ENCODE data around the gene ADGRG7.
"Not testable (repeated sequence)": the region's sequence is repeated elsewhere in the genome, so short reads cannot be mapped to it uniquely, and the experiment has no call there.

ADGRG7 gene, protein sequence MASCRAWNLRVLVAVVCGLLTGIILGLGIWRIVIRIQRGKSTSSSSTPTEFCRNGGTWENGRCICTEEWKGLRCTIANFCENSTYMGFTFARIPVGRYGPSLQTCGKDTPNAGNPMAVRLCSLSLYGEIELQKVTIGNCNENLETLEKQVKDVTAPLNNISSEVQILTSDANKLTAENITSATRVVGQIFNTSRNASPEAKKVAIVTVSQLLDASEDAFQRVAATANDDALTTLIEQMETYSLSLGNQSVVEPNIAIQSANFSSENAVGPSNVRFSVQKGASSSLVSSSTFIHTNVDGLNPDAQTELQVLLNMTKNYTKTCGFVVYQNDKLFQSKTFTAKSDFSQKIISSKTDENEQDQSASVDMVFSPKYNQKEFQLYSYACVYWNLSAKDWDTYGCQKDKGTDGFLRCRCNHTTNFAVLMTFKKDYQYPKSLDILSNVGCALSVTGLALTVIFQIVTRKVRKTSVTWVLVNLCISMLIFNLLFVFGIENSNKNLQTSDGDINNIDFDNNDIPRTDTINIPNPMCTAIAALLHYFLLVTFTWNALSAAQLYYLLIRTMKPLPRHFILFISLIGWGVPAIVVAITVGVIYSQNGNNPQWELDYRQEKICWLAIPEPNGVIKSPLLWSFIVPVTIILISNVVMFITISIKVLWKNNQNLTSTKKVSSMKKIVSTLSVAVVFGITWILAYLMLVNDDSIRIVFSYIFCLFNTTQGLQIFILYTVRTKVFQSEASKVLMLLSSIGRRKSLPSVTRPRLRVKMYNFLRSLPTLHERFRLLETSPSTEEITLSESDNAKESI

DNA sequence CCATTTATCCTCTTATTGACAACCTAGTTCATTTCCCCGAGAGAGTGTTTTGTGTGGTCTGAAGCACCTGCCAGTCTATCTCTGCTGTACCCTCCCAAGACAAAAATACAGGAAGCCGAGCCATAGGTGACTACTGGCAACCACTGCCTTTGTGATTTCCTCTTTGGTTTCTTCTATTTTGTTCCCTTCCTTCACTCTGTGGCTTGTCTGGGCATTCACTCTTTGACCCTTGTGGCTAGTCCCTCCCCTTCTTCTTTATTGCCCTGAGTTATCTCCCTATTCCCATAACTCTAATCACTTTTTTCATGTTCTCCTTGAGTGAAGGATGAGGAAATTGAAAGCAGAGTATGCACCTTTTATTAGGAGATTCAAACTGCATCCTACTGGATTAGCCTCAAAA, at the start of gene ADGRG7:
Gene ADGRG7, plus strand, starts transcription at position 297 of the 400 bp plus-strand sequence. CDS start 256 bp downstream, outside the sequence.
- no peak for DNase-seq

DNA sequence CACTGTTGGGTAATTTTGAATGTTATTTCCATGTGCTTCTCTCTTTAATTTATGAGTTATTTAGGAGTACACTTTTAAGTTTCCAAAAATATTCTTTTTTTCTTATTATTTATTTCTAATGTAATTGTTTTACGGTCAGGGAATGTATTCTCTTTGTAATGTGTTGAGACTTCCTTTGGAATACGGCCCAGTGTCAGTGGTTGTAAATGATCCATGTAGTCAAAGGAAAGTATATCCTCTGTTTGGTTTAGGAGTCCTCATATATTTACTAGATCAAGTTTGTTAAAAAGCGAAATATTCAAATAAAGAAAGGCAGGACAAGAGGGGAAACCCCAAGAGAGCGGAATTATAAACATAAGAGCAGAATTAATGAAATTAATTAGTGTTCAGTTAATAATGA, 49.0 kb upstream of the ADGRG7 start:
- DNase-seq, result no peak

DNA sequence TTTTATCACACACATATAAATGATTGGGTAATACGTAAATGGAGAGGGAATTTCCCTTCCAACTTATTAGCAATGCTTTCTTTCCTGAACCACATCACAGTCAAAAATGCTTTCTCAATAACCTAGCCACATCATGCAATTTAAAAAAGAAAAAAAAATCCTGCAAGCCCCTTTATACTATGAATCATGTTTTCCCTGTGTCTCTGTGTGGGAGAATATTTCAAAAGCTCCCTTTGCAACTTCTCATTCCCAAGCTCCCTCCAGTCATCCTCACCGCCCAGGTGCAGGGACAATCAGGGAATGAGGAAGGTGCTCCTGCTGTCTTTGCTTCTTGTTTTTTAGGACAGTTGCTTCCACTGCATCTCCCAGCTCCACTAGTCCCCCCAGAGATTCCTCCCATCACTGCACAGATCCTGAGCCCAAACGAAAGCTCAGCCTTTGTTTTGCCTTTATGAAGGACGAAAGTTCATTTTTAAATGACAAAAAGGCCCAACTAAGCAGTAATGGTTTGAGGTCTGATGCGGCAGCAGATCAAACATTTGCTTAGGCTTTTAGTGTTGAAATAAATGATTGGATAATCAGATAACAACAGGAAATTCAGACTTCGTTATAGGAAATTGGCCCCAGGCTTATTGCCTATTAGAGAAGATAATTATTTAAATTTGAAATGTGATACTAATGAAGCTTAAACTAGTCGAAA, 47.8 kb upstream of the ADGRG7 start:
- DNase-seq, result peak; percentile 89

DNA sequence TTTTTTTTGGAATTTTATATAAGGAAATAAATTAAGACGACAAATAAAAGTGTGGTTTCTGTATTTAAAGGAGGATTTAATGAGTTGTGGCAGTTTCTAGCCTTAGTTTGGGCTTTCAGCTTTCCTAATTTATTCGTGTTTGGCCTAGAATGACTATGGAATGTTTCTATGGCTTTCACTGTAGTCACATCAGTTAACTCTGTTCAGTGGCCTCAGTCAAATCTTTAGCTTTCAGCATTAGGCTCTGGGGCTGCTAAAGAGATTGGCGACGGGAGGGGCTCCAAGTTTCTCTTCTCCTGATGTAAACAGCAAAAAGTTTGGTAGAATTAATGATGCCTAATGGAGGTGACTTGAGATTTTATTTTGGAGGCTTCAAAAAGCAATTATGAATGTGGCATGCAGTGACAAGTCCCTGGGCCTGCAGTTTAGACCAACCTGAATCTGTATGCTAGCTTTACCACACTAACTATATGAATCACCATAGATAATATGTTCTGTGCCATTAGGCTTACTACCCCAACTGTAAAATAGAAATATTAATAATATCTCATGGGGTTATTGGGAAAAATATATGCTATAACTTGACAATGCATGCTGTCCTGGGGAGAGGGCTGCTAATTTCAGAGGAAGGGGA, 47.1 kb upstream of the ADGRG7 start:
- DNase-seq, result no peak

DNA sequence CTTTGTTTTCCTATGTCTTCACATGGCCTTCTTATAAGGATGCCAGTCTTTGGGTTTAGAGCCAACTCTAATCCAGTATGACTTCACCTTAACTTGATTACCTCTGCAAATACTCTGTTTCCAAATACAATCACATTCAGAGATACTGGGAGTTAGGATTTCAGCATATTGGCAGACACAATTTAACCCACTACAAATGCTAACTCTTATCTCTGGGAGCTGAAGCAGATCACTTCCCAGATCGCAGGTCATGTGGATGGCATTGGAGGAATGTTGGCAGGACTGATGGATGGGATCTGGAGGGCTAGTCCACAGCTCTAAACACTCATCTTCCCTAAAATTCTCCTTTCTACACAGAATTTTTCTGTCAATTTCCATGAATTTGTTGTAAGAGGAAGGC, 46.2 kb upstream of the ADGRG7 start:
- DNase-seq, result no peak

DNA sequence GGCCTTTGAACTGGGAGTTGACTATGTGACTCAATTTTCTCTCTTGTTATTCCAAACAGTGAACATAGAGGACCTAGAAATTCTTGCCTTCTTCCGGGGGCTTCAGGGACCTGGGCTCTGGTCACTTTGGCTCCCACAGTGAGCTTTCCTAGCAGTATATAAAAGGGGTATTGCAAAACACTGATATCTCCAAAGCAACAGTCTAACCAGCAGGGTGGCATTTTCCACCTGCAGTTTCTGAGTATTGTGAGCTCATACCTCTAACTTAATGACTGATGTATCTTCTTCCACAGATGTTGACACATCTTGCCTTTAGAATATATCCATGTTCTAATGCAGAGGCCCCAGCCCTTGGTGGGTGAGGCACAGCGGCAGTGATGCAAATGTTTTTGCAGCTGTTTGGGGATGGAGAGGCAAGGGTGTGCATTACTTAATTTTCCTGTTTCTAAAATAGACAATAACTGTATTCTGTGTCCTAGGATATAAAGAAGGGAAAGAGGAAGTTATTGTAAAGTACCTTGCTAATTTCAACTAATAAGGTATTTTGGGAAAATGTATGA, 45.7 kb upstream of the ADGRG7 start:
- DNase-seq, result peak; percentile 4

DNA sequence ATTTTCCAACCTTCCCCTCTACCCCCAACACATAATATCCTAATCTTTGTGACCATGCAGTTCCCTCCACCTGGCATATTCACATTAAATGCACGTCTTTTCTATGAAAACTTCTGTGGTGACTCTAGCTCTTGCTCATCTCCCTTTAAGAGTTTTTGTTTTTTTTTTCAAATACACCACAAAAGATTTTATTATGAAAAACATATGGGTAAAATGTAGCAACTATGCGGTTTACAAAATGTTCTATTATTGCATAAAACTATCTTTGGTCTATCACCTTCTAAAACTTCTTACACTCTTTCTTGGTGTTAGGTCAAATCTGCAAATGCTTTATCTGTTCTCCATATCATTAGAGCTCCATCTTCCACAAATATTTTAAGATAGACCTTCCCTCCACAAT, 38.6 kb upstream of the ADGRG7 start:
- no peak for DNase-seq

DNA sequence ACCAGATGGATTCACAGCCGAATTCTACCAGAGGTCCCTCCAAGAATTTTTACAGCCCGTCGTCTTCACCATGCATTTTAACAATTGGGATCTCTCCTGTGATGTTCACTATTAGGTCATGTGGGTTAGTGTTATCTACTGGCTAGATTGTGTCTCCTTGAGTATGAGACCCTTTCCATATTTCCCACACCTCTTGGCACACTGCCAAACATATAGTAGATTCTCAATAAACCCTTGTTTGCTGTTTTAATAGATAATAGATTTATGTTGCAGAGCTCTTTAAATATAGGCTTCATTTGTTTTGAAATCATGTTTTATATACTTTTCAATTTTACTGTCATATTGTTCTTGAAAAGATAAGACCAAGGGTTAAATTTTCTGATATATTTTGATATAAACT, 34.9 kb upstream of the ADGRG7 start:
- no peak for DNase-seq

DNA sequence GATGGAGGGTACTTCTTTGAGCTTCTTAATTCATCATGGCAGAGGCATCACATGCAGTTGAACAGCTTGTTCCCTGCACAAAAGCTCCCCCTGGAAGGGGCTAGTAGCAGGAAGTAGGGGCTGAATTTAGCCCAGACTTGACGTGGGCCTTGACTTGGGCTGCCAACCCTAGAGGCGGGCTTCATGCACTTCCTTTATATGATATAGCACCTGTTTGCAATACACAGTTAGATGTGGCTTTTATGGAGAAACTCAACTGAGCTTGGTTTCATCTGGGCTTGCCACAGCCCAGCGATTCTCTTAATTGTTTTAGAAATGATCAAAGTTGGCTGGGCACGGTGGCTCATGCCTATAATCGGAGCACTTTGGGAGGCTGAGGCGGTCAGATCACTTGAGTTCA, 33.7 kb upstream of the ADGRG7 start:
- no peak for DNase-seq

DNA sequence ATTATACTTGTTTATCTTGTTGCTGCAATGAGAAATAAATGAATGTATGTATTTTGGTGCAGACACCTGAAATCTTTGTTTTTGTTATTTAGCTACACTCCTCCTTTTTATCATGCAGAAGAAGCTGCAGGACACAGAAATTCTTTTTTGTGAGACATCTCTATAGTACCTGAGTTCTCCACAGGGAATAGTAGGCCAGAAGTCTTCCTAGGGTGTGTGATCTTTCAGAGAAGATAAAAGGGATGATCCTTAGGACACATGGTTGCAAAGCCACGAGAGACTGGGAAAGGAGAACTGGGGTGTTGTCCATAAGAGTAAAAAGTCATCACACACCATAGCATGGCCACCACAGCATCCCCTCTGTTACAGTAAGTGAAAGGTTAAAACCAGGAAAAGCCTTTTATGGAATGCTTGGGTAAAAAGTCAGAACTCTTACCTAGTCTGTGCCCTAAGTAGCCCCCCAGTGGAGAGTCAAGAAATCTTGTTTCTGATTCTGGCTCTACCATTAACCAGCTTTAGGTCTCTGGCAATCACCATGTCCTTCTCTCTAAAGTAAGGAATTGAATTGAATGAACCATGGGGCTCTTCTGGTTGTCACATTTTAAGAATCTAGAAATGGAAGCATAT, 31.9 kb upstream of the ADGRG7 start:
- DNase-seq, result no peak

DNA sequence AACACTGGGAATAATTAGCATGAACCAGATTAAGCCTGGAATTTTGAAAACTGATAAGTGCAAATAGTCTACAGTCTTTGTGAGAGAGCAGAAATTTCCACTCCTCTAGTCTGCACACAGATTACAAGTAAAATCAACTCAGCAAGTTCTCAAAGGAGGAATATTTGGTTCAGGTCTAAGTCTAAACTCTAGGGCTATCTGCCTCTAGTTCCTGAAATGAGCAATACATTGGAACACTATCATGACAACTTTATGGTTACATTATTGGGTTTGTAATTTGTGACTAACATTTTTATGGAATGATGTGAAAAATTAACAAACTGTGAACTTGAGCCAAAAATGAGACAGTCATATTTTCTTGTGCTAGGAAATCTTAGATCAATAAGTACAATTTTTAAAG, 30.8 kb upstream of the ADGRG7 start:
- no peak for DNase-seq

DNA sequence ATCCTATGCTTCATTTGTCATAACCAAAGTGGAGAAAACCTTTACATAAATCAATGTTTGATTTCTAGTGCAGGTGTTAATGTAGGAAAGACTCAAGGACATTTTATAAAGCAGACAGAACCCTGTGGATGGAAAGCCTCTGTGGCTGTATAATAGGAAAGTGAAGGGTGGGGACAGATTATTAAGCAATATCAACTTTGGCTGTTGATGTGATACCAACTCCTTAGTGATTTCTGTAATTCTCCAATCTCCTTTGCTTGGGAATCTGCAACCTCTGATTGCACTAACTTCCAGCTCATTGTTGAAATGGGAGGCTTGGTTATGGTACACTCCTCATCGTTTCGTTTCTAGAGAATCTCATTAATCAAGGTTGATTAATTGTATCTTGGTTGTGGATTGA, 29.3 kb upstream of the ADGRG7 start:
- DNase-seq, result no peak

DNA sequence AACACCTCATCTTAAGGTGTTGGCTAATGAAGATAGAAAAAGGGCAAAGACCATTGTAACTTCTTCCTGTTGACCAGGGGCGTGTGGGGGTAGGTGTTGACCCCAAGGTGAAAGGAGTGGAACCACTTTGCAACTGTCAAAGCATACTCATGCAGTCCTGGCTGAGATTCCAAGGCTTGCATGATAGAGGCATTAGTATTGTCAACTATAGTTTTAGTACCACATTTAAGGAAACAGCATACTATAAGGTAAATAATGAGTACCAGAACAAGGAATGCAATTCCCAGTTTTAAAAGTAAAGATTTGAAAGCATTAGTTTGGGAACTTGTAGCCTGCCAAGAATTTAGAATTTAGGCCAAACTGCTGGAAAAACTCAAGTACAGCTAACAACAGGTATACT, 27.8 kb upstream of the ADGRG7 start:
- DNase-seq, result no peak

DNA sequence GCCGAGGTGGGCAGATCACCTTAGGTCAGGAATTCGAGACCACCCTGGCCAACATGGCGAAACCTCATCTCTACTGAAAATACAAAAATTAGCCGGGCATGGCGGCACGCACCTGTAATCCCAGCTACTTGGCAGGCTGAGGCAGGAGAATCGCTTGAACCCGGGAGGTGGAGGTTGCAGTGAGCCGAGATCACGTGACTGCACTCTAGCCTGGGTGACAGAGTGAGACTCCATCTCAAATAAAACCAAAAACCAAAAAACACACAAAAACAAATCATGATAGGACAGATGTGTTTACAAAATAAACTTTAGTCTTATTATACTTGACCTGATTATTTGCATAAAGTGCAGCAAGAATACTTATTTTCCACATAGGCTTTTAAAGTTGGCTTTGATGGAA, 27.2 kb upstream of the ADGRG7 start:
- DNase-seq, result not testable (repeated sequence)

DNA sequence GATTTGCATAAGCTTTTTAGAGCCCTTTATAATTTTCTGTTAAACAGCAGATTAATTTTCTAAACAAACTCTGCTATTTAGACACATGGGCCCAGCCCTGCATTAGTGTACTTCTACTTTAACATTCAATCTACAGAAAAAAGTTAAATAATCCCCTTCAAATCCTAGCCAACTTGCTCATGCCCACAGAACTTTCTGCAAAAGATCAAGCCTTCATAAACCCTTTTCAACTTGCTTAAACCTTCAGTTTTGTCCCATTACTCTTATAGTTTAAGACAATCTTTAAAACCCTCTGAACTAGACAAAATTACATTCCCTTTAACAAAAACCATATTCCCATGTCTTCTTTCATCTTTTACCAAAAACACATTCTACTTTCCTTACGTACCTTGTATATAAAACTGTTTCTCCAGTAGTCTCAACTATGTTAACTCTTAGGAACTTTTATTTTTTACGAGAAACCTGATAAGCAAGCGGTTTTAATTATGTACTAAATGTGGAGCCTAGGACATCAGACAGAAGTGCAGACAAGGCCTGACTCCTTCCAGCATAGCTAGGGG, 25.2 kb upstream of the ADGRG7 start:
- no peak for DNase-seq

DNA sequence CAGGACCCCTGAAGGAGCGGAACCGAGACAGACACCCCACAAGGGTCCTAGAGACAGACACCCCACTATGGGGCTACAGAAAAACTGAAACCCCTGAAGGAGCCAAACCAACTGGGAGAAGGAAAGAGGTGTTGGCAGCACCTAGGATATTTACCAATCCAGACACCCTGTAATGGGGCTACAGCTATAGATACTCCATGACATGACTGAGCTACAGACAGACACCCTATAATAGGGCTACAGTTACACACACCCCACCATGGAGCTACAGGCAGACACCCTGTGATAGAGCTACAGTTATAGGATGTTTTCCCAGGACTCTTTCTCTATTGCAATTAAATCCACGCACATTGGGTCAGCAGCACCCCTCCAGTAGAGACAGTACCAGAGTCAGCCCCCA, 22.6 kb upstream of the ADGRG7 start:
- no peak for DNase-seq

DNA sequence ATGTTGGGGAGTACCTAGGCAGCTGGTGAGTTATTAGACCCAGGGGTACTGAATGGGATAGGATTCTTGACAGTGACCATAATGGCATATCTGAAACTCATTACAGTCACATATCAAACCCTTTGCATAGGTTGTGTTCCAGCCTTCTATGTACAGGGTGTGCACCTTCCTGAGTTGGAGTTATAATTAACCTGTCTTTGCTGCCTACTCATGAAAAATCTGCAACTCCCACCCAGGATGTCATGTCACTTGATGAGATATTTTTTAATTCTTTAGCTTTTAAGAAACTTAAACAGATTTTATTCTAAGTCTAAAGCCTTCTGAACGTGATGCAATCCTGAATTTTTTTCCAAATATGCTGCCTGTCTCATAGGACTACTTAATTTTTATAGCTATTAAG, 21.1 kb upstream of the ADGRG7 start:
- no peak for DNase-seq

DNA sequence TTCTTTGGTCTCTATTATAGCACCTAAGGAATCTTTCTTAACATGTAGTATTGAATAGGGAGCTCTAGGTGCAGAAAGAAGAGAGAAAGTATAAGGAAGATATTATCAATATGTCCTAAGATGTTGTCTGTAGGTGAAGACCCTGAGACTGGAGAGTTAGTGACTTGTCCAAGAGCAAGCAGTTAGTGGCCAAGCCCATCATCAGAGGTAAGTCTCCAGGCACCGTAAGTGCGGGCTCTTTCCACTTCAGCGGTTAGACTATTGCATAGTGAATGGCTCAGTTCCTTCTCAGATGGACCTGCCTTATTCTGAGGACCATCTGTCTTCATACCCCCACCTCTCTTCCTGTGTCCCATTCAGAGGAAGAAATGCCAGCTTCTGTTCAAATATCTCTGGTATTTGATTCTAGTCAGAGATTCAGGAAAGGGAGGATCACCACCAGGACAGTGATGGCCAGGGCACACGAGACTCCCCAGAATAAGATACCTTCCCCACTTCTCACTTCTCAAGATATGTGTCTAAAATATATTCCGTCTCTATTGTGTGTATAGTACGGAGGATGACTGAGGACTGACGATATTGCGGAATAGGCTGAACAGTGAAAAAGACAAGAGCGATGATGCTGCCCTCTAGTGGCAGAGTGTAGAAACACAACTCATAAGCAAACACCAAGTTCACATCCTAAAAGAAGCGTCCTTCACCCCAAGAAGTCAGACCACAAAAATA, 19.1 kb upstream of the ADGRG7 start:
- DNase-seq, result peak; percentile 75

DNA sequence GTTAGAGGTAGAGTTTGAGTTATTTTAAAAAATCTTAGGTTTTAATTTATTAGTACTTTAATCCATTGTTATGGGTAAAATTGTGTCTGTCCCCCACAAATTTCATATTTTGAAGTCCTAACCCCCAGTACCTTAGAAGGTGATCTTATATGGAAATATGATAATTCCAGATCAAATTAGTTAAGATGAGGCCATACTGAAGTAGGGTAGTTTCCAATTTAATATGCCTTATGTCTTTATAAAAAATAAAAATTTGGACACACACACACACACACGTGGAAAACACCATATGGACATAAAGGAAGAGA, 18.6 kb upstream of the ADGRG7 start:
- DNase-seq, result no peak

DNA sequence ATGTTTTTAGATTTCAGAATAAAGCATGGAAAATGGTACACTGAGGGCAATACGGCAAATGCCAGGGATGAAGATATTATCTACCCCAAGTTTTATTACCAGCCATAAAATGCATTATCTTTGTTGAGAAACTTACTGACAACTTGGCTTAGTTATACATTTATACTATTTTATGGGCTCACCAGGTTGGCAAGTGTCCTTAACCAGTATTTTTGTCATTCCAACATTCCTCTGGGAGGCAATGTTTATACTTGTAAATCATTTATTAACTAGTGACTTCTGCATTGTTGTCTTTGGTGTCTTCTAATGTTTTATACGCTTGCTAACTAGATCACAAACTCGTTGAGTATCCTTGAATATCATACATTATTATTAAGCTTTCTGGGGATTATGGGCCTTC, 18.0 kb upstream of the ADGRG7 start:
- DNase-seq, result no peak
